Keratinocyte (primary cell): ENCODE results near the gene CPT2. TPM values are rescaled to one million over a fixed set of nuclear protein-coding genes. Genes with fewer than 3 reads are reported as not detected.

Experiments
- DNase-seq: peaks from one replicate; pipeline ENCODE4 v3.0.0-alpha.2; 2011; ENCODE audit warnings: low read depth, missing footprints, low spot score
- FAIRE-seq: peaks from 2 replicates; lab custom pipeline; 2011; peaks lifted over from hg19 to GRCh38; lab: Jason Lieb, UNC
- H2AFZ ChIP-seq: 2 replicates; pipeline ENCODE4 v1.6.0; 2012; ENCODE audit warnings: low read length, control low read depth, inconsistent platforms; ENCODE audit not compliant: control insufficient read depth
- H3K27ac ChIP-seq: 2 replicates; pipeline ENCODE4 v1.5.1; 2011; ENCODE audit warnings: low read length; ENCODE audit not compliant: control insufficient read depth, insufficient read depth
- H3K27me3 ChIP-seq: 3 replicates; pipeline ENCODE4 v1.6.0; 2011; ENCODE audit warnings: low read length; ENCODE audit not compliant: control insufficient read depth, insufficient read depth; ENCODE audit errors: extremely low read depth
- H3K36me3 ChIP-seq, 2 experiments: 2 replicates in 1 of 2; 3 replicates in 1 of 2; pipeline ENCODE4 v1.5.1; 2011; ENCODE audit warnings: low read length in 2 of 2, mild to moderate bottlenecking in 1 of 2; ENCODE audit not compliant: control insufficient read depth in 2 of 2, insufficient read depth in 2 of 2; ENCODE audit errors: extremely low read depth in 1 of 2
- H3K4me1 ChIP-seq: 3 replicates; pipeline ENCODE4 v1.5.1; 2011; ENCODE audit warnings: low read length; ENCODE audit not compliant: control insufficient read depth, insufficient read depth; ENCODE audit errors: extremely low read depth
- H3K4me2 ChIP-seq: 3 replicates; pipeline ENCODE4 v1.6.0; 2011; ENCODE audit warnings: low read depth, low read length; ENCODE audit not compliant: control insufficient read depth, insufficient read depth; ENCODE audit errors: extremely low read depth
- H3K4me3 ChIP-seq, 3 experiments: fragments of 200-600 bp in 1 of 3; sonication (generic) in 1 of 3; 2 replicates in 2 of 3; 3 replicates in 1 of 3; pipeline ENCODE4 v1.5.1; 2011 to 2016; ENCODE audit warnings: low read length in 3 of 3, mild to moderate bottlenecking in 3 of 3, control low read depth in 2 of 3, inconsistent platforms in 1 of 3, low read depth in 1 of 3, mixed read lengths in 1 of 3, mixed run types in 1 of 3, moderate library complexity in 1 of 3; ENCODE audit not compliant: control insufficient read depth in 2 of 3, insufficient read depth in 2 of 3; ENCODE audit errors: extremely low read depth in 1 of 3
- H3K79me2 ChIP-seq: 2 replicates; pipeline ENCODE4 v1.6.0; 2012; ENCODE audit warnings: low read length; ENCODE audit not compliant: control insufficient read depth, insufficient read depth
- H3K9ac ChIP-seq: 3 replicates; pipeline ENCODE4 v1.6.0; 2011; ENCODE audit warnings: low read length; ENCODE audit not compliant: control insufficient read depth, insufficient read depth; ENCODE audit errors: extremely low read depth
- H3K9me1 ChIP-seq: 3 replicates; pipeline ENCODE4 v1.6.0; 2011; ENCODE audit warnings: low read length; ENCODE audit not compliant: control insufficient read depth, insufficient read depth; ENCODE audit errors: extremely low read depth
- H3K9me3 ChIP-seq: 2 replicates; pipeline ENCODE4 v1.5.1; 2012; ENCODE audit warnings: low read depth, low read length; ENCODE audit not compliant: control insufficient read depth
- H4K20me1 ChIP-seq: 3 replicates; pipeline ENCODE4 v1.6.0; 2011; ENCODE audit warnings: low read length; ENCODE audit not compliant: control insufficient read depth, insufficient read depth; ENCODE audit errors: extremely low read depth
- EZH2 ChIP-seq: IDR thresholded peaks from one replicate; pipeline ENCODE4 v1.6.1; 2012; ENCODE audit warnings: inconsistent platforms, mild to moderate bottlenecking, low read length, moderate library complexity
- dilution Hi-C: fragments of 300-500 bp; cut with MboI; formaldehyde crosslinking; loops from one replicate; pipeline ENCODE4 v1.7.0; 2020; ENCODE audit warnings: low sequenced_read_pairs; ENCODE audit not compliant: extremely low pct_ligation_motif_present
- polyA plus RNA-seq, 5 experiments: library from polyadenylated mRNA; depleted of rRNA in 3 of 5; stranded (reverse) in 3 of 5; stranded (forward) in 1 of 5; unstranded in 1 of 5; fragments of >200 nt; gene quantifications; 1 replicate in 1 of 5; 2 replicates in 3 of 5; 3 replicates in 1 of 5; pipeline versions ENCODE4 v1.2.1 to v1.2.3, GENCODE V29; 2011 to 2012; ENCODE audit warnings: missing spikeins in 2 of 5, low read depth in 1 of 5, low replicate concordance in 1 of 5
- TF ChIP-seq, protein P1 (sequence below), 3 experiments: IDR thresholded peaks in 1 of 3; conservative IDR thresholded peaks in 1 of 3; optimal IDR thresholded peaks in 1 of 3; 2 replicates in 2 of 3; 3 replicates in 1 of 3; pipeline versions ENCODE3 to v1.5.1; 2011; ENCODE audit warnings: low read length in 3 of 3, mild to moderate bottlenecking in 3 of 3, moderate library complexity in 2 of 3, control low read depth in 1 of 3, inconsistent platforms in 1 of 3; ENCODE audit not compliant: insufficient read depth in 2 of 3; ENCODE audit errors: extremely low read depth in 1 of 3

CPT2 gene
- polyA plus RNA-seq, 1 donor (not counting 4 experiments of a cell fraction or from before 2014, with no cell fraction given): 16.6 TPM

DNA sequence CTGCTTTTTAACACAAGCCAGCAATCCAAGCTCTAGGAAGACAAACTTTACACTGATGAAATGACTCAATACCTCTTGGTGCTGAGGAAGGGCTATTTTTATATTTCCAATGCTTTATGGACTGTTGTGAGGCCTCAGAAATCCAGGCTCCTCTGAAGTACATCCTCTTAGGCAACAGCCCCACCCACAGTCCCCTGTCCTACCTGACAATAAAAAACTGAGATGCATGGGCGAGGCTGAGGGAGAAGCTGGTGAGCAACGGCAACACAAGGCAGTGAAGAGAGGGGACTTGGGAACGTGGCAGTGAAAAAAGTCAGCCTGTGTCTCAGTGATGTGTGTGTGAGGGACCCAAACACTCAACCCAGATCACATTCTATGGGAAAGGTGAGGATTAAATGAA is 10.1 kb upstream of the CPT2 start:
- Histone ChIP-seq H3K36me3 (no peaks in the 10 kb centered on the region), H3K27ac (no peak overlapping the region), H3K9me1 (no peaks in the 10 kb centered on the region), H3K4me1 (peaks cover 8% of the 10 kb centered on the region), H3K4me3 (no peak overlapping the region), H3K4me2 (no peak overlapping the region), H3K27me3 (no peaks in the 10 kb centered on the region), H3K9ac (no peak overlapping the region), H3K9me3 (no peaks in the 10 kb centered on the region), H4K20me1 (no peaks in the 10 kb centered on the region), H3K79me2 (no peaks in the 10 kb centered on the region), H2AFZ (no peak overlapping the region)
- TF ChIP-seq, protein P1, sequence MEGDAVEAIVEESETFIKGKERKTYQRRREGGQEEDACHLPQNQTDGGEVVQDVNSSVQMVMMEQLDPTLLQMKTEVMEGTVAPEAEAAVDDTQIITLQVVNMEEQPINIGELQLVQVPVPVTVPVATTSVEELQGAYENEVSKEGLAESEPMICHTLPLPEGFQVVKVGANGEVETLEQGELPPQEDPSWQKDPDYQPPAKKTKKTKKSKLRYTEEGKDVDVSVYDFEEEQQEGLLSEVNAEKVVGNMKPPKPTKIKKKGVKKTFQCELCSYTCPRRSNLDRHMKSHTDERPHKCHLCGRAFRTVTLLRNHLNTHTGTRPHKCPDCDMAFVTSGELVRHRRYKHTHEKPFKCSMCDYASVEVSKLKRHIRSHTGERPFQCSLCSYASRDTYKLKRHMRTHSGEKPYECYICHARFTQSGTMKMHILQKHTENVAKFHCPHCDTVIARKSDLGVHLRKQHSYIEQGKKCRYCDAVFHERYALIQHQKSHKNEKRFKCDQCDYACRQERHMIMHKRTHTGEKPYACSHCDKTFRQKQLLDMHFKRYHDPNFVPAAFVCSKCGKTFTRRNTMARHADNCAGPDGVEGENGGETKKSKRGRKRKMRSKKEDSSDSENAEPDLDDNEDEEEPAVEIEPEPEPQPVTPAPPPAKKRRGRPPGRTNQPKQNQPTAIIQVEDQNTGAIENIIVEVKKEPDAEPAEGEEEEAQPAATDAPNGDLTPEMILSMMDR (optimal IDR thresholded peaks at IDR 0.05 in 1 of 3, IDR thresholded peaks at IDR 0.05 in 1 of 3, conservative IDR thresholded peaks at IDR 0.05 in 1 of 3; ENCODE audit: extremely low read depth in 1 of 3, insufficient read depth in 2 of 3, low read length in 3 of 3): no peak
- TF ChIP-seq EZH2: no peak
- DNase-seq (no peak), FAIRE-seq (no peak)
- dilution Hi-C loops: no loop called here

DNA sequence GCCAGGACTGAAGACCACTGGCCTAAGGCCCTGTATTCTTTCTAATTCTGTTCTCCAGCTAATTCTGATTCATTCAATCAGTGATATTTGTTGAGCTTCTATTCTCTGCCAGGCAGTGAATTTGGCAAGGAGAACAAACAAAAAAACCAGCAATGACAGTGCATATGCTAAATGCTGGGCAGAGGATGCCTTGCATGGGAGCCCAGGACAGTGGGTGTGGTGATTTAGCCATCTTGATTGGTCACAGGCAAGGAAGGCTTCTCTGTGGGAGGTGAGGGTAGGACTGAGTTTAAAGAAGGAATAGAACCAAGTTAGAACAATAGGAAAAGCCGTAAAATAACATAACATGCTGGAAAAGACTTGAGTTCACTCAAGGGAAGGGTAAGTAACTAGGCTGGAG is 9.2 kb upstream of the CPT2 start:
- Histone ChIP-seq H3K27ac (no peak overlapping the region), H3K79me2 (no peaks in the 10 kb centered on the region), H3K9ac (no peak overlapping the region), H4K20me1 (no peaks in the 10 kb centered on the region), H2AFZ (no peak overlapping the region), H3K4me3 (no peak overlapping the region), H3K27me3 (no peaks in the 10 kb centered on the region), H3K9me3 (no peaks in the 10 kb centered on the region), H3K4me2 (no peak overlapping the region), H3K9me1 (no peaks in the 10 kb centered on the region), H3K4me1 (peaks cover 8% of the 10 kb centered on the region), H3K36me3 (no peaks in the 10 kb centered on the region)
- no peak for DNase-seq
- dilution Hi-C loops: no loop called here
- no peak for FAIRE-seq
- TF ChIP-seq EZH2: no peak
- TF ChIP-seq, protein P1 (optimal IDR thresholded peaks at IDR 0.05 in 1 of 3, IDR thresholded peaks at IDR 0.05 in 1 of 3, conservative IDR thresholded peaks at IDR 0.05 in 1 of 3; ENCODE audit: extremely low read depth in 1 of 3, insufficient read depth in 2 of 3, low read length in 3 of 3): no peak
